Left ventricle myocardium inferior (tissue), 1 donor: ENCODE results near the gene PIGU. TPM values are rescaled to one million over a fixed set of nuclear protein-coding genes. Genes with fewer than 3 reads are reported as not detected.

Experiments used
- DNase-seq: peaks from one replicate; pipeline ENCODE4 v3.0.0-alpha.2; 2020
- H3K27ac ChIP-seq: fragments of 200-600 bp; replicated peaks from 2 replicates; pipeline ENCODE4 v1.8.0; 2021
- H3K27me3 ChIP-seq: fragments of 200-600 bp; 2 replicates; pipeline ENCODE4 v1.8.0; 2021; ENCODE audit warnings: low read depth
- H3K36me3 ChIP-seq: fragments of 200-600 bp; 2 replicates; pipeline ENCODE4 v1.8.0; 2021
- H3K4me1 ChIP-seq: fragments of 200-600 bp; 2 replicates; pipeline ENCODE4 v1.8.0; 2021
- H3K4me3 ChIP-seq: fragments of 200-600 bp; 2 replicates; pipeline ENCODE4 v1.8.0; 2021; ENCODE audit warnings: mild to moderate bottlenecking, moderate library complexity
- H3K9me3 ChIP-seq: fragments of 200-600 bp; replicated peaks from 2 replicates; pipeline ENCODE4 v1.8.0; 2021
- CTCF ChIP-seq: fragments of 200-600 bp; IDR thresholded peaks from 2 replicates; pipeline ENCODE4 v1.8.0; 2021; ENCODE audit warnings: antibody characterized with exemption, mild to moderate bottlenecking, borderline replicate concordance
- intact Hi-C: fragments of 100-400 bp; cut with micrococcal nuclease; formaldehyde crosslinking; loops from one replicate; pipeline ENCODE4 v1.11.0; 2022
- total RNA-seq: library from RNA; stranded (reverse); fragmentation: NEBNext Ultra II Directional; extraction: Animal tissue kit (Norgen Biotek cat#: 25700); gene quantifications from one replicate; pipeline ENCODE4 v1.2.1, GENCODE V29; 2021
- donor health status: DM: no; HTN: yes; CAD: no; lungs with severe emphysema.

Gene PIGU
- total RNA-seq, 1 donor from 2014 or later: 13.7 TPM

GRCh38 chr20:34540596-34541263 is 136.2 kb downstream of the PIGU start:
- H3K27me3 ChIP-seq: no peaks in the 10 kb centered on the region
- TF ChIP-seq CTCF: no peak
- H3K4me1 ChIP-seq: peaks cover 40% of the 10 kb centered on the region
- H3K4me3 ChIP-seq: no peak overlapping the region
- peaks cover 52% of the 10 kb centered on the region for H3K36me3 ChIP-seq
- peak overlapping the region; percentile 53 for H3K27ac ChIP-seq
- no peaks in the 10 kb centered on the region for H3K9me3 ChIP-seq
- intact Hi-C loops: no loop called here
- DNase-seq: no peak

- DNase-seq: no peak
- Histone ChIP-seq H3K4me3 (no peak overlapping the region), H3K36me3 (peaks cover 62% of the 10 kb centered on the region), H3K9me3 (no peaks in the 10 kb centered on the region), H3K27me3 (no peaks in the 10 kb centered on the region), H3K4me1 (peaks cover 40% of the 10 kb centered on the region), H3K27ac (no peak overlapping the region)
- TF ChIP-seq CTCF: no peak
- intact Hi-C loops: no loop called here
Measured at GRCh38 chr20:34539756-34540155, 137.1 kb downstream of the PIGU start.

- peaks cover 73% of the 10 kb centered on the region for H3K36me3 ChIP-seq
- H3K4me3 ChIP-seq: no peak overlapping the region
- no peak overlapping the region for H3K27ac ChIP-seq
- TF ChIP-seq CTCF: peak; percentile 84
- intact Hi-C loops: no loop called here
- no peaks in the 10 kb centered on the region for H3K27me3 ChIP-seq
- no peaks in the 10 kb centered on the region for H3K9me3 ChIP-seq
- peaks cover 31% of the 10 kb centered on the region for H3K4me1 ChIP-seq
- DNase-seq: peak; percentile 48
Measured at GRCh38 chr20:34538671-34539123, 138.2 kb downstream of the PIGU start.

GRCh38 chr20:34537651-34538050 is 139.2 kb downstream of the PIGU start:
- intact Hi-C loops: no loop called here
- H3K4me3 ChIP-seq: no peak overlapping the region
- H3K27ac ChIP-seq: no peak overlapping the region
- TF ChIP-seq CTCF: no peak
- peaks cover 35% of the 10 kb centered on the region for H3K4me1 ChIP-seq
- no peak for DNase-seq
- H3K36me3 ChIP-seq: peaks cover 83% of the 10 kb centered on the region
- H3K9me3 ChIP-seq: no peaks in the 10 kb centered on the region
- no peaks in the 10 kb centered on the region for H3K27me3 ChIP-seq

GRCh38 chr20:34536798-34537394 is 140.0 kb downstream of the PIGU start:
- Histone ChIP-seq H3K4me1 (peaks cover 38% of the 10 kb centered on the region), H3K4me3 (no peak overlapping the region), H3K36me3 (peaks cover 87% of the 10 kb centered on the region), H3K27ac (peak overlapping the region; percentile 40), H3K9me3 (no peaks in the 10 kb centered on the region), H3K27me3 (no peaks in the 10 kb centered on the region)
- peak; percentile 72 for DNase-seq
- peak; percentile 67 for TF ChIP-seq CTCF
- intact Hi-C loops: no loop called here
